GDM1 (cell line): ENCODE measurements around the gene INKA1.
"Not testable (repeated sequence)": the region's sequence is repeated elsewhere in the genome, so short reads cannot be mapped to it uniquely, and the experiment has no call there.

Experiments
- DNase-seq: peaks from one replicate; lab custom pipeline; 2025; lab: John Stamatoyannopoulos, UW

The INKA1 gene

DNA sequence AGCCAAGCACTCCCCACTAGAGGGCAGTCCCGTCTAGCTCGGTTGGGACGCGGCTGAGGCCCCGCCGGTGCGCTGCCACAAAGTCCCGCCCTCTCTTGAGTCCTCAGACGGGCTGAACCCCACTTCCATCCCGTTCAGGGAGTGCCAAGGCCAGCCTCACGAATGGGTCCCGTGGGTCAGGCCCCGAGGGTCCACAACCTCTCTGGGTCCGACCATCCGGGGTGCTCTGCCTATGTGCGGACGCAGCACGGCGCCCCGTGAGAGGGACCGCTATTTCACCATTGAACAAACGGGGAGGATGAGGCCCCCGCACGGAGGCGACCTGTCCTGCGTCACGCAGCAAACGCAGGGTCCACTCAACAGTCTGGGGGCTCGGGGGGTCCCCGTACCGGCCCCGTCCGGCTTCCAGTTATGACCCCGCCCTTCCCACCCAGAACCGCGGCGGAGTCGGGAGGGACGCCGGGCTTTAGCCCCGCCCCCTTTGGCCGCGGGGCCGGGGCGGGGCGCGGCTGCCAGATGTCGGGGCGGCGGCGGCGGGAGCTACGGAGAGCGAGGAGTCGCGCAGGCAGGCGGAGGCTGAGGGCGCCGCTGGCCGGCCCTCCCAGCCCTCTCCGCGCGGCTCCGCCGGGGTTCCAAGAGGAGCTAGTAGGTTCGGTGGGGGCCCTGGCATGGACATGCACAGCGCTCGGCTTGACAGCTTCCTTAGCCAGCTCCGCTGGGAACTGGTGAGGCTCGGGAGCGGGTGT, at the start of gene INKA1:
TSS of gene INKA1 (plus strand) at position 543 of the 746 bp plus-strand sequence. CDS start at position 675, 132 bp downstream.
- peak; percentile 83 for DNase-seq

DNA sequence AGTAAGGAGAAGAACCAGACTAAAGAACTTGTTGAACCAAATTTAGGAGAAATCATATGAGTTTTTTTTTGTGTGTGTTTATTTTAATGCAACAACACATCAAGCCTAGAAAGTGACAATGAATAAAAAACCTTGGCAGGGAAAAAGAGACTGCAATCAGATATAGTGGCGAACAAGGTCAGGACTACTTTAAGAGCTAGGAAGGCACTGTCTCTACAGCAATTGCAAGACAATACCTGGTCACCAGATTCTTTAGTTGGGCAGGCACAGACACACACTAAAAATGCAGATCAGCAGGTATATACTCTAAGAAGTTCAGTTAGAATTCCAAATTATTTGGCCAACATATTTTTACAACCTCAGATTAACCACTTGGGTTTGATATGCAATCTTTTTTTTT, 48.5 kb upstream of the INKA1 start:
- no peak for DNase-seq

DNA sequence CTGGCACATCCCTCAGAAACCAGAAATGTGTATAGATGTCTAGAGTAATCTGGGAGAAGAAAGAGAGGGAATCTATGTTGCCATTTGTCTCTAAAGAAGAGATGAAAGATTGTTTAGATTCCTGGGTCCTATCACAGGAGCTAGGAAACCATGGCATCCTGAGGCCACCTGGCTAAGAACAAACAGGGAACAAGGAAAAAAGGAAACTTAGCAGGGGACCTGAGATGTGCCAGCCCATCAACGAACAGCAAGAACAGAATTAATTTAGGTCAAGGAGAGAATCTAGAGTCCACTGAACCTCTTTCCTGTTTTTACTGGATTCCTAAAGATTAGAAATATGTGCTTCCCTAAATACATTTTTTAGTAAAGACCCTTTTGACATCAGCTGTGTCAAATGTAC, 47.0 kb upstream of the INKA1 start:
- no peak for DNase-seq

DNA sequence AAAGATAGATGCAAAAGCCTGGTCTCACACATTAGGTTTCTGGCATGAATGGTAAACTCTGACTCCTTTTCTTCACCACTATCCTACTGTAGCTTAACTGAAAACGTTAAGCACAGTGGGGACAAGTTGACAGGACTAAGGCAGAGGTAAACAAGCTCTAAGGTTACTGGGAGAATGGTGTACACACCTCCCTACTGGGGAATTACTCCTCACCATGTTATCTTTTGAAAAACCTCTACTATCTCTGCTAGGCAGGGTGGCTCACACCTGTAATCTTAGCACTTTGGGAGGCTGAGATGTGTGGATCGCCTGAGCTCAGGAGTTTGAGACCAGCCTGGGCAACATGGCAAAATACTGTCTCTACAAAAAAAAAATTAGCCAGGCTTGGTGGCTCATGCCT, 45.9 kb upstream of the INKA1 start:
- no peak for DNase-seq

DNA sequence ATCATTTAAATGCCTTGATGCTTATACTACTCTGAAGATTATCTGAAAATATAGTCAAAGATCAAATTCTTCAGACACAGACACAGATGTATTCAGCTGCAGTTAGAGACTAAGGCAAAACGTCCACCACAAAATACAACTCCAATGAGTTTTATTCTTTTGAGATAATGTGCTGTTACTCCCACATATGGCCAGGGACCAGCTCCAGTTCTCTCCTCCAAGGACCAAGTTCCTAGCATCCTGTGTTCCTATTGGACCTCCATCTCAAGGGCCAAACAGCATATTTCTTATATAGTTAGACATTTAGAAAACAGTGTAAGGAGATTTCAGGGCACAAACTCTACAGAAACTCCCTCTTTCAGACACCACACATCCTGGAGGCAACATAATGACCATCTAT, 43.8 kb upstream of the INKA1 start:
- no peak for DNase-seq

DNA sequence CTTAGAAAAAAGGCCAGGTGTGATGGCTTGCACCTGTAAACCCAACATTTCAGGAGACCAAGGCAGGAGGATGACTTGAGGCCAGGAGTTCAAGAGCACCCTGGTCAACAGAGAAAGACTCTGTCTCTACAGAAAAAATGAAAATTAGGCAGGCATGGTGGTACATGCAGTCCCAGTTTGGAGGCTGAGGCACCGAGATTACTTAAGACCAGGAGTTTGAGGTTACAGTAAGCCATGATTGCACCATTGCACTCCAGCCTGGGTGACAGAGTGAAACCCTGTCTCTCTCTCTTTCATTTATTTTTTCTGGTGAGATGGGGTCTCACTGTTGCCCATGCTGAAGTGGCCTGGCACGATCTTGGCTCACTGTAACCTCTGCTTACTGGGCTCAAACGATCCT, 41.4 kb upstream of the INKA1 start:
- no peak for DNase-seq

DNA sequence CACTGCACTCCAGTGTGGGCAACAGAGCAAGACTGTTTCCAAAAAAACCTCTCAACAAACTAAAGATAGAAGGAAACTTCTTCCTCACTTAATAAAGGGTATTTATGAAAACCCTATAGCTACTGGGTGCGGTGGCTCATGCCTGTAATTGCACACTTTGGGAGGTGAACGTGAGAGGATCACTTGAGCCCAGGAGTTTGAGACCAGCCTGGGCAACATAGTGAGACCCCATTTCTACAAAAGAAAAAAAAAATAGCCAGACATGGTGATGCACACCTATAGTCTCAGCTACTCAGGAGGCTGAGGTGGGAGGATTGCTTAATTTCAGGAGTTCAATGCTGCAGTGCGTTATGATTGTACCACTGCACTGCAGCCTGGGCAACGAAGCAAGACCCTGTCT, 39.1 kb upstream of the INKA1 start:
- DNase-seq, result no peak

DNA sequence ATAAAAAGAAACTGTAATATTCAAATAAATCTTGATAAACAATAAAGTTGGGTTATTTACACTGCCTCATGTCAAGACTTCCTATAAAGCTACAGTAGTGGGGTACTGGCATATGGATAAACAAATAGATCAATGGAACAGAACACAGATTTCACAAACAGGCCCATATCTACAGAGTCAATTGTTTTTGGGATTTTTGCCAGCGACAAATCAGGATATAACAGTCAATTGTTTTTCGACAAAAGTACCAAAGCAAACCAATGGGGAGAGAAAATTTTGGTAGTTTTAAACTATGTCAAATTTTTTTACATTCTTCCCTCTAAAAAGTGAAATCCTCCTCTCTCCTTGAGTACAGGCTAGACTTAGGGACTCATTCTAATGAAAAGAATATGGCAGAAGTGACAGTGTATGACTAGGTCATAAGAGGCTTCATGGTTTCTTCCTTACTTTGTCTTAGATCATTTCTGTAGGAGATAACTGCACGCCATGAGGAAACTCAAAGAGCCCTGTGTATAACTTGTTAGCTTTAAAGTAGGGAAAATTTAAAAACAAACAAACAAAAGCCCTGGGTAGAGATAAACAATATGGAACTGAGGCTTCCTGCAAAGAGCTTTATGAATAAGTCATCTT, 33.7 kb upstream of the INKA1 start:
- no peak for DNase-seq

DNA sequence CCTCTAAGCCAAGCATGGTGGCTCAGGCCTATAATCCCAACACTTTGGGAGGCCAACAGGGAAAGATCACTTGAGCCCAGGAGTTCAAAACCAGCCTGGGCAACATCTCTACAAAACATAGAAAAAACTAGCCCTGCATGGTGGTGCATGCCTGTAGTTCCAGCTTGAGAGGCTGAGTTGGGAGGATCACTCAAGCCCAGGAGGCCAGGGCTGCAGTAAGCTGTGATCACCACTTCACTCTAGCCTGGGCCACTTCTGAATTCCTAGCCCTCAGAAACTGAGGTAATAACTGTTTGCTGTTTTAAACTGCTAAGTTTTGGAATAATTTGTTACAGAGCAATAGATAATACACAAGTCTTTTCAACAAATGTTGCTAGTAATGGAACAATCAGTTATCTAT, 33.1 kb upstream of the INKA1 start:
- DNase-seq, result no peak

DNA sequence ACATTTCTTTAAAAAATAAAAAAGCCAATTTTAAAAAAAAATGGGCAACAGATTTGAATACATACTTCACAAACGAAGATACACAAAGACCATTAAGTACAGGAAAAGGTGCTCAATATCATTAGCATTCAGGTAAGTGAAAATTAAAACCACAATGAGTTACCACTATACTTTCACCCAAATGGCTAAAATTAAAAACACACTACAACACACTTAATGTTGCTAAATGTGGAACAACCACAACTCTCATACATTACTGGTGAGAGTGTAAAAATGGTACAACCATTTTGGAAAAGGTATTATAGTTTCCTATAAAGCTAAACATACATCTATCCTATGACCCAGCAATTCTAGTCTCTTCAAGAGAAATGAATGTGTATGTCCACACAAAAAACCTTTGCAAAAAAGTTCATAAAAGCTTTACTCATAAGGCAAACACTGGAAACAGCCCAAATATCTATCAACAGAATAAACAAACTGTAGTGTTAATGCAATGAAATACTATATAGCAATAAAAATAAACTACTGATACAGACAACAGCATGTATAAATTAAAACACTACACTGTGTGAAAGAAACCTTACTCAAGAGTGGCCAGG, 31.6 kb upstream of the INKA1 start:
- no peak for DNase-seq

DNA sequence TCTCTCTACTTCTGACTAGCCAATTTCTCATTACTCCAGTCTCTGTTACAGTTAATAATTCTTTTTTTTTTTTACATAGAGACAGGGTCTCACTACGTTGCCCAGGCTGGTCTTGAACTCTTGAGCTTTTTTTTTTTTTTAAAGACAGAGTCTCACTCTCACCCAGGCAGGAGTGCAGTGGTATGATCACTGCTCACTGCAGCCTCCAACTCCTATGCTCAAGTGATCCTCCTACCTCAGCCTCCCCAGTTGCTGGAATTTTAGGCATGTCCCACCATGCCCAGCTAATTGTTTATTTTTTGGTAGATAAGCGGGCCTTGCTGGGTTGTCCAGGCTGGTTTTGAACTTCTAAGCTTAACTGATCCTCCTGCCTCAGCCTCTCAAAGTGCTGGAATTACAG, 30.4 kb upstream of the INKA1 start:
- no peak for DNase-seq

DNA sequence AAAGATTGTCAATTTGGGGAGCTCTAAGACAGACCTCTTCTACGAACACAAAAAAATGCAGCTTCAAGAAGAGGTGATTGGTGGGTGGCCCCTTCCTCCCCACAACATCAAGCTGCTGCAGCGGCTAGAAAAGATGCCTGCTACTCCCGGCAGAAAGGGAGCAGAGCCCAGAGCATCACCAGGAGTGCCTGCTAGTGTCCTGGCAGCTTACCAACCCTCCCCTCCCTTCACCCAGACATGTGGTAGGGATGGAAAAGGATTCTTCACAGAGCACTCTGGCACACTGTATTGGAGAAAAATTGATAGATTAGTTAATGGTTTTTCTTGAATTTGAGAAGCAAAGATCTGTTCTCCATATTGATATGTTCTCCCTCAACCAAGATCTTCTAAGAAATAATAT, 27.5 kb upstream of the INKA1 start:
- no peak for DNase-seq

DNA sequence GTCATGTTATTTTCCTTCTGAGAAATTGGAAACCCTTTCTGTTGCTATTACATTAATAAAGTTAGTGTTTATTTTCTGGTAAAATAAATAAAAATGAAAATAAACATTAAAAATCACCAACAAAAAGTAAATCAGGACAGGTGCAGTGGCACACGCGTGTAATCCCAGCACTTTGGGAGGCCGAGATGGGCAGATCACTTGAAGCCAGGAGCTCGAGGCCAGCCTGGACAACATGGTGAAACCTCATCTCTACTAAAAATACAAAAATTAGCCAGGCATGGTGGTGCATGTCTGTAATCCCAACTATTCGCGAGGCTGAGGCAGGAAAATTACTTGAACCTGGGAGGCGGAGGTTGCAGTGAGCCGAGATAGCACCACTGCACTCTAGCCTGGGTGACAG, 27.0 kb upstream of the INKA1 start:
- not testable (repeated sequence) for DNase-seq

DNA sequence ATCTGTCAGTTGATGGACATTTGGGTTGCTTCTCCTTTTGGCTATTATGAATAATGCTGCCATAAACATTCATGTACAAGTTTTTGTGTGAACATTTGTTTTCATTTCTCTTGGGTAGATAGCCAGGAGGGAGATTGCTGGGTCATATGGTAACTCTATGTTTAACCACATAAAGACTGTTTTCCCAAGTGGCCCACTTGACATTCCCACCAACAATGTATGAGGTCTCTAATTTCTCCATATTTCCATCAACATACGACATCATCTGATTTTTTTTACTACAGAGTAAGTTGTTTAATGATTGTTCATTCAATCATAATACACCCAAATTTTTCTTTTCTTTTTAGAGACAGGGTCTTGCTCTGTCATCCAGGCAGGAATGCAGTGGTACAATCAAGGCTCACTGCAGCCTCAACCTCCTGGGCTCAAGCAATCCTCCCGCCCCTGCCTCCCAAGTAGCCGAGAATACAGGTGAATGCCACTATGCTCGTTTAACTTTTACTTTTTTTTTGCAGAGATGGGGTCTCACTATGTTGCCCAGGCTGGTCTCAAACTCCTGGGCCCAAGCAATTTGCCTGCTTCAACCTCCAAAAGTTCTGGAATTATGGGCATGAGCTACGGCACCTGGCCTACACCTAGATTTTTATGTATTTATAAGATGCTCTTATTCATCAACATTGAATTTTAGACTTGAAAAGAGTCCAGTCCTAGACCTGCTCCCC, 23.5 kb upstream of the INKA1 start:
- DNase-seq, result no peak

DNA sequence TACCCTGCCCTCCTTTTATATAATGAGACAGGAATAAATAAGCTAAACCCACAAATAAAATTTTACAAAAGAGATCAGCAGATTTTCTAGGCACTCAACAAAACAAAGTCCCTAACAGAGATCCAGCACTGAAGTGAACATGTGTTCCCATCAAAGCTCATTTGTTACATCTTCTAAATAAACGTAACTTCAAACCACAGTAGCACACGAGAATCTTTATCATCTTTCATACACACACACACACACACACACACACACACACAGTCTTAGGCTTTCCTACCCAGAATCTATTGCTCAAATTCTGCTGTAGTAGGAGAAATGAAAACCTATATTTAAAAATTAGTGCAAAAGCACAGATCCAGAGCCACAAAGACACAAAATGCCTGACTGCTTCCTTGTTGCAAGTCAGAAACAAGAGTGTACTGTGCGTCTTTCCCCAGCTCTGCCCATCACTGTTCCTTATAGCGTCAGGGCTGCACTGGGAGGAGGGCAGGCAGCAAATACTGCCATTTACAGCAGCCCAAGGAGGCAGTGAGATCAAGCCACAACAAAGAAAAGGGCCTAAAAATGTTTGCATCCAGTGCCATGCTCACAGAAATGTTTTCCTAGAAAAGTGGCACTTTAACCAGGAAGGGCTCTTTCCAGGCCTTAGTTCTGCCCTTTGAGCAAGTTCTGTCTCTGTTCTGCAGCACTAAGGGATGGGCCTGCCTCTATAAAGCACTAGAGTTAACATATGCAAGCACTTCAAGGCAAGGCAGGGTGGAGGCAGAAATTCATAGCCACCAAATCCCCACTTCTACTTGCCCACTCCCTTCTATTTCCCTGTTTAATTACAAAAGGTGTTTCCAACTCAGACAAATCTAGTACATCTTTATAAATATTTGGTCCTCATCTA, 22.7 kb upstream of the INKA1 start:
- no peak for DNase-seq

DNA sequence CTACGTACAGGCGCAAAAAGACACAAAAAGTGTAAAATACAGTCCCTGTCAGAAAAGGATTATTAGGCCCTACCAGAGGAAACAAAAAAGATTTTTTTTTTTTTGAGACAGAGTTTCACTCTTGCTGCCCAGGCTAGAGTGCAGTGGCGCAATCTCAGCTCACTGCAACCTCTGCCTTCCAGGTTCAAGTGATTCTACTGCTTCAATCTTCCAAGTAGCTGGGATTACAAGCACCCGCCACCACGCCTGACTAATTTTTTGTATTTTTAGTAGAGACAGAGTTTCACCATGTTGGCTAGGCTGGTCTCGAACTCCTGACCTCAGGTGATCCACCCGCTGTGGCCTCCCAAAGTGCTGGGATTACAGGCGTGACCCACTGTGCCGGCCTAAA, 22.1 kb upstream of the INKA1 start:
- DNase-seq, result not testable (repeated sequence)

DNA sequence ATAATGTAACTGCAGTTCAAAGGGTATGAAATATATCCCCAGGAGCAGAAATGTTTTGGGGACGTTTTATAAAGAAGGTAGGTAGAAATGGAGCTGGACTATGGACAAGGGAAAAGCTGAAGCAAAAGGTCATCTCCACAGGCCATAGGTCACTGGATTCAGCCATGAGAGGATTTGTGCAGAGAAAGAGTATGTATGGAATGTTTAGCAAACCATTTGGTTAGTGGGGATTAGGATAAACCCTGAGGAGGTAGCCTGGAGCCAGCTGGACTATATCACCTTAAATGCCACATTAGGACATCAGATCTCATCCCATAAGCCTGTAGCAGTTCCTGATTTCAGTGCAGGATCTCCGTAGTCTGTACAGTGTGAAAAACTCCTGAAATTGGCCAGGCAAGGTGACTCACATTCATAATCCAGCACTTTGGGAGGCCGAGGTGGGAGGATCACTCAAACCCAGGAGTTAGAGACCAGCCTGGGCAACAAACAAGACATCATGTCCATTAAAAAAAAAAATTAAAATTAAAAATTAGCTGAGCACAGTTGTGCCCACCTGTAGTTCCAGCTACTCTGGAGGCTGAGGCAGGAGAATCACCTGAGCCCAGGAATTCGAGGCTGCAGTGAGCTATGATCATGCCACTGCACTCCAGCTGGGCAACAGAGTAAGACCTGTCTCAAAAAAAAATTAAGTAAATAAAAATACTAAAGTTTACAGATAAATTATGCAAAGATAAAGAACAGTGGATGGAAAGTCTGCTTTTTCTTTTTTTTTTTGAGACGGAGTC, 21.5 kb upstream of the INKA1 start:
- DNase-seq, result no peak

DNA sequence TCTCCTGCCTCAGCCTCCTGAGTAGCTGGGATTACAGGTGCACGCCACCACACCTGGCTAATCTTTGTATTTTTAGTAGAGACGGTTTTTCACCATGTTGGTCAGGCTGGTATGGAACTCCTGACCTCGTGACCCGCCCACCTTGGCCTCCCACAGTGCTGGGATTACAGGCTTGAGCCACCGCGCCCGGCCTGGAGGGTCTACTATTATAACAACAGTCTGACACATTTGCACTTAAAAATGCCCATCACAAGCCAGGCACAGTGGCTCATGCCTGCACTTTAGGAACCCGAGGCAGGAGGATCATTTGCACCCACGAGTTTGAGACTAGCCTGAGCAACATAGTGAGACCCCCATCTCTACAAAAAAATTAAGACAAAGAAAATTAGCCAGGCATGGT, 20.8 kb upstream of the INKA1 start:
- DNase-seq, result not testable (repeated sequence)

DNA sequence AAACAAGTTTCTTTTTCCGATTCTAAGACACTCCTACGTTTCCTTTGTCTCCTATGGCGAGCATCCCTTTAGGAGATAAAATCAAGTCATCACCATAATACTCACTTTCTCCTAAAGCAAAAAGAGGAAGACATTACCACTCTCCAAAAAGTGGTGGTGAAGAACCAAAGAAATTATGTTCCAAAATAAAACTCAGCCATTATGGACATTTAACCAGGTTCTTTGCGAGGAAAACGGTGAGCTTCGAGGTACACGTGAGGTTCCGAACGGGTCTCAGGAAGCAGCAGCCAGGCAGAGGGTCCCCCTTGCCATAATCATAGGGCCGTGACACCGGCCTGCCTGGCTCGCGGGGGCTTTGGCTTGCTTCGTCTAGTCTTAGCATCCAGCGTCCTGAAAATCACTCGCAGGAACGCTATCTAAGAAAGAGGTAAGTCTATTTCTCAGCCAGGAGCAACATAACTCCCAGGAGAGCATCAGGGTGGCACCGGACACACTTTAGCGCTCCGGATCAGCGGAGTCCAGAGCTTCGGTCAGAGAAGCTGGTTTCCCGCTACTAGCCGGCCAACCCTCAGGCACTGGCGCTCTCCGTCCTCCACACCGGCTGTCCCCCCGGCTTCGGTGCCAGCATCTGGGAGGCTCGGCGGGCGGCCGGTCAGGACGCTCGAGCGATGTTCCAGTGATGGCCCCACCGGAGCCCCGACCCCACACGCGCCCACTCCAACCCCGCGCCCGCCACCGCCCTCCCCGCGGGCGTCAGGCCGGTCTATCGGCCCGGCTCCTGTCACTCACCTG, 17.3 kb upstream of the INKA1 start:
- no peak for DNase-seq
